ENCODE results near the gene NPY4R2.
"Not testable (repeated sequence)": the region's sequence is repeated elsewhere in the genome, so short reads cannot be mapped to it uniquely, and the experiment has no call there.

NPY4R2 gene

GRCh38 chr10:47914052-47914451 lies 4.4 kb upstream of the NPY4R2 start:
- not testable (repeated sequence) for H3K9me3 ChIP-seq (replicated peaks in 1 of 11); H3K36me3 ChIP-seq; H3K4me3 ChIP-seq; H3K4me2 ChIP-seq; H3K27ac ChIP-seq; H3K4me1 ChIP-seq; H4K20me1 ChIP-seq; H3K27me3 ChIP-seq; H3K9ac ChIP-seq

GRCh38 chr10:47915849-47916548 lies 2.5 kb upstream of the NPY4R2 start:
- H3K9me3 ChIP-seq (replicated peaks in 1 of 11); H3K27me3 ChIP-seq; H3K9ac ChIP-seq; H3K4me1 ChIP-seq; H4K20me1 ChIP-seq; H3K27ac ChIP-seq; H3K4me3 ChIP-seq; H3K36me3 ChIP-seq; H3K4me2 ChIP-seq: not testable (repeated sequence)

GRCh38 chr10:47920610-47921009 lies 2.1 kb downstream of the NPY4R2 start:
- not testable (repeated sequence) for H3K9ac ChIP-seq; H3K27me3 ChIP-seq; H3K9me3 ChIP-seq (replicated peaks in 1 of 11); H3K27ac ChIP-seq; H3K4me1 ChIP-seq; H3K4me3 ChIP-seq; H4K20me1 ChIP-seq; H3K4me2 ChIP-seq; H3K36me3 ChIP-seq

- not testable (repeated sequence) for H3K27ac ChIP-seq; H3K4me3 ChIP-seq; H3K4me1 ChIP-seq; H3K27me3 ChIP-seq; H3K9ac ChIP-seq; H3K9me3 ChIP-seq (replicated peaks in 1 of 11); H4K20me1 ChIP-seq; H3K36me3 ChIP-seq; H3K4me2 ChIP-seq
Measured at GRCh38 chr10:47922503-47922902, 4.0 kb downstream of the NPY4R2 start.

GRCh38 chr10:47924628-47925027 lies 6.2 kb downstream of the NPY4R2 start:
- H3K27me3 ChIP-seq; H3K36me3 ChIP-seq; H3K9ac ChIP-seq; H3K27ac ChIP-seq; H3K4me1 ChIP-seq; H3K4me3 ChIP-seq; H3K4me2 ChIP-seq; H3K9me3 ChIP-seq (replicated peaks in 1 of 11); H4K20me1 ChIP-seq: not testable (repeated sequence)

GRCh38 chr10:47927147-47927916 lies 8.9 kb downstream of the NPY4R2 start:
- H4K20me1 ChIP-seq; H3K27me3 ChIP-seq; H3K27ac ChIP-seq; H3K4me2 ChIP-seq; H3K9me3 ChIP-seq (replicated peaks in 1 of 11); H3K36me3 ChIP-seq; H3K4me1 ChIP-seq; H3K4me3 ChIP-seq; H3K9ac ChIP-seq: not testable (repeated sequence)

GRCh38 chr10:47928225-47928624 lies 9.8 kb downstream of the NPY4R2 start:
- H3K9ac ChIP-seq; H3K4me2 ChIP-seq; H3K9me3 ChIP-seq (replicated peaks in 1 of 11); H4K20me1 ChIP-seq; H3K4me1 ChIP-seq; H3K4me3 ChIP-seq; H3K36me3 ChIP-seq; H3K27me3 ChIP-seq; H3K27ac ChIP-seq: not testable (repeated sequence)

- not testable (repeated sequence) for H3K27ac ChIP-seq, H3K27me3 ChIP-seq, H3K9ac ChIP-seq
Measured at GRCh38 chr10:47932824-47933223, 14.4 kb downstream of the NPY4R2 start.

GRCh38 chr10:47933462-47933861 lies 15.0 kb downstream of the NPY4R2 start:
- not testable (repeated sequence) for H3K4me3 ChIP-seq; H3K9ac ChIP-seq; H3K36me3 ChIP-seq; H3K27me3 ChIP-seq; H4K20me1 ChIP-seq; H3K4me2 ChIP-seq; H3K9me3 ChIP-seq (replicated peaks in 1 of 11); H3K4me1 ChIP-seq; H3K27ac ChIP-seq

More at GRCh38 chr10:47932824-47933223, 14.4 kb downstream of the NPY4R2 start:
- not testable (repeated sequence) for H4K20me1 ChIP-seq; H3K36me3 ChIP-seq; H3K4me2 ChIP-seq; H3K9me3 ChIP-seq (replicated peaks in 1 of 11); H3K4me3 ChIP-seq; H3K4me1 ChIP-seq

- H3K4me1 ChIP-seq; H4K20me1 ChIP-seq; H3K4me2 ChIP-seq; H3K27me3 ChIP-seq; H3K36me3 ChIP-seq; H3K4me3 ChIP-seq; H3K9me3 ChIP-seq (replicated peaks in 1 of 11); H3K9ac ChIP-seq; H3K27ac ChIP-seq: not testable (repeated sequence)
Measured at GRCh38 chr10:47936772-47937228, 18.3 kb downstream of the NPY4R2 start.

GRCh38 chr10:47937634-47938033 lies 19.2 kb downstream of the NPY4R2 start:
- not testable (repeated sequence) for H3K27ac ChIP-seq; H4K20me1 ChIP-seq; H3K9ac ChIP-seq; H3K36me3 ChIP-seq; H3K4me2 ChIP-seq; H3K27me3 ChIP-seq; H3K4me3 ChIP-seq; H3K9me3 ChIP-seq (replicated peaks in 1 of 11); H3K4me1 ChIP-seq

- H3K4me2 ChIP-seq, H3K27ac ChIP-seq, H3K4me1 ChIP-seq, H4K20me1 ChIP-seq, H3K36me3 ChIP-seq, H3K4me3 ChIP-seq, H3K9ac ChIP-seq, H3K27me3 ChIP-seq: not testable (repeated sequence)
- H3K9me3 ChIP-seq (replicated peaks in 1 of 11): peaks cover 0 to 11% (median 0%) of the 10 kb centered on the region in 11 experiments; a peak in 4 of 22 replicates
Measured at GRCh38 chr10:47940821-47941220, 22.4 kb downstream of the NPY4R2 start.

GRCh38 chr10:47941379-47941778 lies 22.9 kb downstream of the NPY4R2 start:
- not testable (repeated sequence) for H3K4me1 ChIP-seq, H3K9ac ChIP-seq, H3K27ac ChIP-seq, H3K36me3 ChIP-seq, H3K4me2 ChIP-seq, H4K20me1 ChIP-seq, H3K27me3 ChIP-seq, H3K4me3 ChIP-seq
- peaks cover 0 to 16% (median 0%) of the 10 kb centered on the region in 11 experiments; a peak in 4 of 22 replicates for H3K9me3 ChIP-seq (replicated peaks in 1 of 11)

GRCh38 chr10:47942351-47943019 lies 24.0 kb downstream of the NPY4R2 start:
- not testable (repeated sequence) for H3K36me3 ChIP-seq, H3K27ac ChIP-seq

More at GRCh38 chr10:47942351-47943019, 24.0 kb downstream of the NPY4R2 start:
- H3K4me2 ChIP-seq, H4K20me1 ChIP-seq, H3K27me3 ChIP-seq, H3K9ac ChIP-seq, H3K4me1 ChIP-seq, H3K4me3 ChIP-seq: not testable (repeated sequence)
- peaks cover 0 to 16% (median 0%) of the 10 kb centered on the region in 11 experiments; a peak in 5 of 22 replicates for H3K9me3 ChIP-seq (replicated peaks in 1 of 11)
